Measurements from ENCODE around the gene KCNG2. TPM values are rescaled to one million over a fixed set of nuclear protein-coding genes. Genes with fewer than 3 reads are reported as not detected.

Gene KCNG2
- total RNA-seq, 1 experiment from 2014 or later: 0.14 TPM

- no peak for DNase-seq
These were observed 40.9 kb upstream of the KCNG2 start for GRCh38 chr18:79756826-79757225.

GRCh38 chr18:79760348-79760747 lies 37.4 kb upstream of the KCNG2 start:
- no peak for DNase-seq
- Histone ChIP-seq H3K36me3 (replicated peaks; ENCODE audit: control insufficient read depth, insufficient read depth, low read length) (no peaks in the 10 kb centered on the region), H3K4me3 (ENCODE audit: insufficient read depth, low read depth, low read length) (no peak overlapping the region), H3K27me3 (ENCODE audit: control insufficient read depth, insufficient read depth, low read length) (no peaks in the 10 kb centered on the region)

More at GRCh38 chr18:79756826-79757225, 40.9 kb upstream of the KCNG2 start:
- Histone ChIP-seq H3K36me3 (replicated peaks; ENCODE audit: control insufficient read depth, insufficient read depth, low read length) (peaks cover 1% of the 10 kb centered on the region; the same call in 1 of the 2 replicates), H3K27me3 (ENCODE audit: control insufficient read depth, insufficient read depth, low read length) (no peaks in the 10 kb centered on the region), H3K4me3 (ENCODE audit: insufficient read depth, low read depth, low read length) (no peak overlapping the region)

GRCh38 chr18:79760881-79761280 lies 36.9 kb upstream of the KCNG2 start:
- Histone ChIP-seq H3K36me3 (replicated peaks; ENCODE audit: control insufficient read depth, insufficient read depth, low read length) (no peaks in the 10 kb centered on the region), H3K27me3 (ENCODE audit: control insufficient read depth, insufficient read depth, low read length) (no peaks in the 10 kb centered on the region), H3K4me3 (ENCODE audit: insufficient read depth, low read depth, low read length) (no peak overlapping the region)
- no peak for DNase-seq

GRCh38 chr18:79763407-79763806 lies 34.3 kb upstream of the KCNG2 start:
- no peak for DNase-seq
- Histone ChIP-seq H3K36me3 (replicated peaks; ENCODE audit: control insufficient read depth, insufficient read depth, low read length) (no peaks in the 10 kb centered on the region), H3K27me3 (ENCODE audit: control insufficient read depth, insufficient read depth, low read length) (no peaks in the 10 kb centered on the region), H3K4me3 (ENCODE audit: insufficient read depth, low read depth, low read length) (no peak overlapping the region)

GRCh38 chr18:79764131-79764530 lies 33.6 kb upstream of the KCNG2 start:
- no peaks in the 10 kb centered on the region for H3K27me3 ChIP-seq (ENCODE audit: control insufficient read depth, insufficient read depth, low read length)
- H3K36me3 ChIP-seq (replicated peaks; ENCODE audit: control insufficient read depth, insufficient read depth, low read length): no peaks in the 10 kb centered on the region
- DNase-seq: no peak
- no peak overlapping the region for H3K4me3 ChIP-seq (ENCODE audit: insufficient read depth, low read depth, low read length)

GRCh38 chr18:79765491-79766245 lies 32.1 kb upstream of the KCNG2 start:
- no peaks in the 10 kb centered on the region for H3K36me3 ChIP-seq (replicated peaks; ENCODE audit: control insufficient read depth, insufficient read depth, low read length)
- H3K4me3 ChIP-seq (ENCODE audit: insufficient read depth, low read depth, low read length): no peak overlapping the region
- H3K27me3 ChIP-seq (ENCODE audit: control insufficient read depth, insufficient read depth, low read length): no peaks in the 10 kb centered on the region
- DNase-seq: no peak

- no peaks in the 10 kb centered on the region for H3K27me3 ChIP-seq (ENCODE audit: control insufficient read depth, insufficient read depth, low read length)
- H3K36me3 ChIP-seq (replicated peaks; ENCODE audit: control insufficient read depth, insufficient read depth, low read length): no peaks in the 10 kb centered on the region
- no peak overlapping the region for H3K4me3 ChIP-seq (ENCODE audit: insufficient read depth, low read depth, low read length)
- peak; percentile 54 for DNase-seq
These were observed 31.4 kb upstream of the KCNG2 start for GRCh38 chr18:79766308-79766707.

GRCh38 chr18:79768745-79769144 lies 29.0 kb upstream of the KCNG2 start:
- no peaks in the 10 kb centered on the region for H3K36me3 ChIP-seq (replicated peaks; ENCODE audit: control insufficient read depth, insufficient read depth, low read length)
- H3K4me3 ChIP-seq (ENCODE audit: insufficient read depth, low read depth, low read length): no peak overlapping the region
- no peaks in the 10 kb centered on the region for H3K27me3 ChIP-seq (ENCODE audit: control insufficient read depth, insufficient read depth, low read length)
- DNase-seq: no peak

GRCh38 chr18:79769698-79770500 lies 27.8 kb upstream of the KCNG2 start:
- no peaks in the 10 kb centered on the region for H3K36me3 ChIP-seq (replicated peaks; ENCODE audit: control insufficient read depth, insufficient read depth, low read length)
- H3K4me3 ChIP-seq (ENCODE audit: insufficient read depth, low read depth, low read length): no peak overlapping the region
- H3K27me3 ChIP-seq (ENCODE audit: control insufficient read depth, insufficient read depth, low read length): no peaks in the 10 kb centered on the region
- DNase-seq: peak; percentile 43

GRCh38 chr18:79770501-79770815 lies 27.3 kb upstream of the KCNG2 start:
- Histone ChIP-seq H3K4me3 (ENCODE audit: insufficient read depth, low read depth, low read length) (no peak overlapping the region), H3K27me3 (ENCODE audit: control insufficient read depth, insufficient read depth, low read length) (no peaks in the 10 kb centered on the region), H3K36me3 (replicated peaks; ENCODE audit: control insufficient read depth, insufficient read depth, low read length) (no peaks in the 10 kb centered on the region)
- peak; percentile 68 for DNase-seq

- Histone ChIP-seq H3K36me3 (replicated peaks; ENCODE audit: control insufficient read depth, insufficient read depth, low read length) (no peaks in the 10 kb centered on the region), H3K4me3 (ENCODE audit: insufficient read depth, low read depth, low read length) (no peak overlapping the region), H3K27me3 (ENCODE audit: control insufficient read depth, insufficient read depth, low read length) (no peaks in the 10 kb centered on the region)
- DNase-seq: peak; percentile 50
These were observed 26.9 kb upstream of the KCNG2 start for GRCh38 chr18:79770826-79771225.

- DNase-seq: peak; percentile 62
- Histone ChIP-seq H3K36me3 (replicated peaks; ENCODE audit: control insufficient read depth, insufficient read depth, low read length) (no peaks in the 10 kb centered on the region), H3K4me3 (ENCODE audit: insufficient read depth, low read depth, low read length) (no peak overlapping the region), H3K27me3 (ENCODE audit: control insufficient read depth, insufficient read depth, low read length) (no peaks in the 10 kb centered on the region)
These were observed 26.2 kb upstream of the KCNG2 start for GRCh38 chr18:79771446-79772107.

- no peaks in the 10 kb centered on the region for H3K27me3 ChIP-seq (ENCODE audit: control insufficient read depth, insufficient read depth, low read length)
- DNase-seq: peak; percentile 65
- H3K4me3 ChIP-seq (ENCODE audit: insufficient read depth, low read depth, low read length): no peak overlapping the region
These were observed 25.5 kb upstream of the KCNG2 start for GRCh38 chr18:79772108-79772864.

More at GRCh38 chr18:79772108-79772864, 25.5 kb upstream of the KCNG2 start:
- H3K36me3 ChIP-seq (replicated peaks; ENCODE audit: control insufficient read depth, insufficient read depth, low read length): no peaks in the 10 kb centered on the region
